GM18870 (cell line): ENCODE data around the gene AEN.
A peak's percentile ranks its signal among the peaks of the same experiment; 100 is the strongest.

ENCODE experiments used
- ATAC-seq: cut with Tn5 transposase; IDR thresholded peaks from one replicate; pipeline ENCODE4 v1.9.1; 2021; ENCODE audit warnings: moderate library complexity; ENCODE audit not compliant: unreplicated experiment

The AEN gene

GRCh38 chr15:88649286-88649733 is 28.2 kb downstream of the AEN start:
- peak; percentile 47 for ATAC-seq

- no peak for ATAC-seq
Observed at GRCh38 chr15:88649753-88650551, 28.8 kb downstream of the AEN start.

- no peak for ATAC-seq
Observed at GRCh38 chr15:88650556-88650955, 29.4 kb downstream of the AEN start.

DNA sequence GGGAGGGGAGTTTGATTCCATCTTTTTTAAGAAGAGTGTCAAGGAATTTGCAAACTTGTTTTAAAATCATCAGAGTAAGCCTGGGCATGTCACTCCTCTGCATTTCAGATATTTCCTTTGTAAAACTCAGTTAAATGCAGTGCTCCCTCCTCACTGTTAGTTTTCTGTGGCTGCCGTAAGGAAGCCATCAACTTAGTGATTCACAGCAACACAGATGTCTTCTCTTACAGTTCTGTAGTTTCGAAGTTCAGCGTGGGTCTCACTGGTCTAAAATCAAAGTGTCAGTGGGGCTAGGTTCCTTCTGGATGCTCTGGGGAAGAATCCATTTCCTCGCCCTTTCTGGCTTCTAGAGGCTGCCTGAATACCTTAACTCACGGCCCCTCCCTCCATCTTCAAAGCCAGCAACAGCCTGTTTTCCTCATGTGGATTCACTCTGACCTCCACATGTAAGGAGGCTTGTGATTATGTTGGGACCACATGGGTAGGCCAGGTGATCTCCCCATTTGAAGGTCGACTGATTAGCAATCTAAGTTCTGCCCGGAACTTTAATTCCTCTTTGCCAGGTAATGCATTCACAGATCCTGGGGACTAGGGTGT is 30.1 kb downstream of the AEN start:
- ATAC-seq, result no peak

DNA sequence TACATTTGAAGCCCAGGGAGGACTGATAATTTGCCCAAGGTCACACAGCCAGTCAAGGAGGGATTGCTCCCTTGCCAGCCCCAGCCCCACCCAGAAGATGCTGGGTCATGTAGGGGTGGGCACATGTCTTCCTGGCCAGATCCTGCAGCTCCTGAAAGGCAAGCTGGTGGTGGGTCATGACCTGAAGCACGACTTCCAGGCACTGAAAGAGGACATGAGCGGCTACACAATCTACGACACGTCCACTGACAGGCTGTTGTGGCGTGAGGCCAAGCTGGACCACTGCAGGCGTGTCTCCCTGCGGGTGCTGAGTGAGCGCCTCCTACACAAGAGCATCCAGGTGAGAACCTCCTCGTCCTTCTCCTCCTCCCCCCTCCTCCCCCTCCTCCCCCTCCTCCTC is 30.8 kb downstream of the AEN start:
- no peak for ATAC-seq

DNA sequence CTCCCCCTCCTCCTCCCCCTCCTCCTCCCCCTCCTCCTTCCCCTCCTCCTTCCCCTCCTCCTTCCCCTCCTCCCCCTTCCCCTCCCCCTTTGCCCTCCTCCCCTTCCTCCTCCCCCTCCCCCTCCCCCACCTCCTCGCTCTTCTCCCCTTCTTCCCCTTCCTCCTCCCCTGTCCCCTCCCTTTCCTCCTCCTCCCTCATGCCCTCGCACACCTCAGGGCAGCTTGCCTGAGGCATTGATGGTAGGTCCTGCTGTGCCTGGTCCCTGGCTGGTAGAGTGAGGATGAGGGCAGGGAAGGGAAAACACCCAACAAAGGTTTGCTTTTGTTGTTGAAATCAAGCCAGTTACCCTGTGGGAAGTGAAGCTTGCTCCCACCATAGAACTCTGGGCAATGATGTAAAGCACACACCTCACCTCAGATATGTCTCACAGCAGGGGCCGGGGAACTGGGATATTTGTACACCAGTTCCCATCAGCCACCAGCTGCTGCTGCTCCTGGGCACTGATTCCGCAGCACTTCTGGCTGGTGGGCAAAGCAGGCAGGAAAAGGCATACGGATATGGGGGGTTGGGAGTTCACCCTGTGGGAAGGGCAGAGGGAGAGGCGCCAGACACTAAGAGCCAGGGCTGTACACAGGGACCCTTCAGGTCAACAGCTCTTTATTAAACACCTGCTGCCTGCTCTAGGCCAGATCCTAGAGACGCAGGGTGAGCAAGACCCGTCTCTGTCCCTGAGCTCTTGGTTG is 31.5 kb downstream of the AEN start:
- no peak for ATAC-seq

GRCh38 chr15:88653200-88654064 is 32.3 kb downstream of the AEN start:
- no peak for ATAC-seq

- no peak for ATAC-seq
Observed at GRCh38 chr15:88654430-88655102, 33.4 kb downstream of the AEN start.

- ATAC-seq, result no peak
Observed at GRCh38 chr15:88655103-88655553, 34.0 kb downstream of the AEN start.

DNA sequence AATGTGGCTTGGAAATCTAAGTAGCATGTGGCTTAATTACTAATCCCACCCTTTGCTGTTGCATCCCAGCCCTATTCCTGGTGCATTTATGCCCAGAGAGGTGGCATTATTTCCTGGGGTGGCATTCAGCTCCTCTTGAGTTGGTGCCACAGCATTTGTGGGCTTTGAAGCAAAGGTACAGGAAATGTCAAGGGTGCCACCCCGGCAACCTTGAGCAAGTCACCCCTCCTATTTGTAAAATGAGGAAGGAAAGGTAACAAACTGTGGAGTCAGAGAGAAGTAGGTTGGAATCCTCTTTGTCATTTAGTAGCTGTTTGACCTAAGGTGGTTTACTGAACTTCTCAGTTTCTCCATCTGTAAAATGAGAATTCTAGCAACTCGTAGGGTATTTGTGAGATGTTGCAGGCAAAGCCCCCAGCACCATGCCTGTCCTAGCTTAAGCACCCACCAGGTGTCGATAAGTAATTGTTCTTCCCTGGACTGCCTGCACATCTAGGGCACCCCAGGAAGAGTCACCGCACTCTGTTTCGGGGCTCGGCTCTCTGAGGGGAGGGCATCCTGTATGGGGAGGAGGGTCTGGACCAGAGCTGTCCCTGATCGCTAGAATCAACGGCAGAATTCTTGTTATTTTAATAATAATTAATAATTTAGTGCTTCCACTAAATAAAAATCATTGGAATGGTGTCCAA is 34.8 kb downstream of the AEN start:
- no peak for ATAC-seq

GRCh38 chr15:88656760-88657221 is 35.7 kb downstream of the AEN start:
- ATAC-seq, result peak; percentile 88

- no peak for ATAC-seq
Observed at GRCh38 chr15:88657326-88658069, 36.4 kb downstream of the AEN start.

- no peak for ATAC-seq
Observed at GRCh38 chr15:88658070-88658965, 37.2 kb downstream of the AEN start.

DNA sequence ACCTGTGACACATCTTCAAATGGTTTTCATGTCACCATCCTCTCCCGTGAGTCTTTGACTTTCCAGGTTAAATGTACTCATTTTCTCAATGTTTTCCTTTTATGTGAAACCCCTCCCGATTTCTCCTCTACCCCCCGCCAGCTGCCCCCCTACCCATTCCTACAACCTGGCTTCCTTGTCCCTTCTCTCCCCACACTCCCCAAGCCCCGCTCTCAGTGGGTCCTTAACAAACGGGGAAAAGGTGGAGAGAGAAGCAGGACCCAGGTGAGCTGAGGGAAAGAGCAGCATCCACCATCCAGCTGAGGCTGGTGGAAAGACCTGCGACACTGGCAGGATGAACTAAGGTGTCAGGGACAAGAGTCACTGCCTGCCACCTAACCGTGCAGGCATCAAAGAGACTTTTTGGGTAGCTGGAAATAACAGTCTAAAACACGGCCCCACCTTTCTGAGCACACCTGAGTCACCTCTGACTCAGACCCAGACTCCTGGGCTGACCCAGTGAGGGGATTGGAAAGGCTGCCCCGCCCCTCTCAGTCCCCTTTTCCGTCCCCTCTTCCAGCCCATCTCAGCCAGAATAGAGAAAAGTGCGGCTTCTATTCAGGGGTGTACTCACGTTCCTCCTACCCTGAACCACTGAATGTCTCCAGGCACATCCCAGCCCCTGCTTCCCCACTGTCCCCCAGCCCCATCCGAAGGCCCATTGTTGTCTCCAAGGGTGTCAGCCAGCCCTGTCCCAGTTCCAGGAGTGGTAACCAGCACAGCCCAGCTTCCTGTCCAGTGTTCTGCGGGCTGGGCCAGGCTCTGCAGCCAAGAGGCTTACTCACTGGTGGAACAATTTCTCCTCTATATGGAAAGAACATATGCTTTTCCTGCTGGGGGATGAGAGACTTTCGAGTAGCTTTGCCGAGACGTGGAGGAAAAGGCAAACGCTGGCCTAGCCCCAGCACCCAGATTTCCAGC is 38.1 kb downstream of the AEN start:
- no peak for ATAC-seq

DNA sequence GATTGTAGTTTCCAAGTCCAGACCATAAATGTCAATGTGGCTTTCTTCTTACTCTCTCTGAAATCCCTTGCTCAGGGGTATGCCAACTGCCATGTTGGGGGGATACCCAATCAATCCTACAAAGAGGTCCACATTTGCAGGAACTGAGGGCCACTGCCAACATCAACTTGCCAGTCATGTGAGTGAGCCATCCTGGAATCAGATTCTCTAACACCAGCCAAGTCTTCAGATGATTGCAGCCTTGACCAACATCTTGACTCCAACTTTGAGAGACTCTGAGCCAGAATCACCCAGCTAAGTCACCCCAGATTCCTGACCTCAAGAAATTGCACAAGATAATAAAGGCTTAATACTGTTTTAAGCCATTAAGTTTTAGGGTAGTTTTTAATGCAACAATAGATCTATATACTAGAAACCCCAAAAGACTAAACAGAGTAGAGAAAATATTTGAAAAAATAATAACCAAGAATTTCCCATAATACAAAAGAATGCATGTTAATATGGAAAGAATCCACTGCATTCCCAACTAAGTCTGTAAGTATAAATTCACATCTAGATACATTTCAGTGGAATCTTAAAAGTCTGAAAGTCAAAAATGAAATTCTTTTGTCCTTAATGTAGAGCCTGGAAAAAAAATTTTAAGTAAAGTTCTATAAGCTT is 40.0 kb downstream of the AEN start:
- ATAC-seq, result no peak
